HepG2 (cell line): ENCODE measurements around the gene KRT79. TPM values are rescaled to one million over a fixed set of nuclear protein-coding genes. Genes with fewer than 3 reads are reported as not detected.

ENCODE experiments used
- ATAC-seq: fragments of 200-7000 bp; cut with Tn5 transposase; 3 replicates; pipeline ENCODE4 v1.9.1; 2020; ENCODE audit warnings: mild to moderate bottlenecking, moderate library complexity
- BruUV-seq: library from RNA; stranded (reverse); fragments of 400-500 nt; replicated peaks from 2 replicates; lab custom pipeline; 2021; lab: Mats Ljungman, UMichigan
- CTCF ChIA-PET: fragments of 300-600 bp; formaldehyde crosslinking; extraction: SDS; loops from one replicate; lab custom pipeline; 2021; ENCODE audit warnings: low total read pairs, inconsistent platforms, low intra/inter-chr PET ratio; lab: Yijun Ruan, JAX
- POLR2A ChIA-PET: fragments of 350-600 bp; sonication (Branson Sonifier 250); formaldehyde crosslinking; loops from one replicate; lab custom pipeline; 2020; ENCODE audit warnings: antibody characterized with exemption, inconsistent platforms; lab: Yijun Ruan, JAX
- DNase-seq: peaks from one replicate; pipeline ENCODE4 v3.0.0-alpha.2; 2015; ENCODE audit warnings: low spot score
- FAIRE-seq: peaks from 3 replicates; lab custom pipeline; 2011; peaks lifted over from hg19 to GRCh38; lab: Jason Lieb, UNC
- H2AFZ ChIP-seq: one replicate; pipeline ENCODE4 v1.6.1; 2011; ENCODE audit warnings: low read length, inconsistent platforms
- H3K27ac ChIP-seq: fragments of 300-600 bp; 3 replicates; pipeline ENCODE4 v1.8.0; 2011; ENCODE audit warnings: mixed run types, mild to moderate bottlenecking, mixed read lengths, low read length, inconsistent platforms; ENCODE audit not compliant: insufficient read depth; ENCODE audit errors: extremely low read length
- H3K27me3 ChIP-seq, 2 experiments: fragments of 200-600 bp in 1 of 2; 2 replicates in 1 of 2; 3 replicates in 1 of 2; pipeline versions ENCODE4 v1.6.0 to v1.8.0; 2011; ENCODE audit warnings: low read length in 2 of 2, mild to moderate bottlenecking in 2 of 2, moderate library complexity in 2 of 2, inconsistent platforms in 1 of 2; ENCODE audit not compliant: insufficient read depth in 2 of 2, control insufficient read depth in 1 of 2
- H3K36me3 ChIP-seq, 2 experiments: fragments of 200-600 bp in 1 of 2; replicated peaks in 1 of 2; 2 replicates in 1 of 2; 3 replicates in 1 of 2; pipeline versions ENCODE4 v1.5.1 to v1.8.0; 2011; ENCODE audit warnings: low read length in 2 of 2, inconsistent platforms in 1 of 2; ENCODE audit not compliant: insufficient read depth in 2 of 2, control insufficient read depth in 1 of 2
- H3K4me1 ChIP-seq: 2 replicates; pipeline ENCODE4 v1.5.1; 2012; ENCODE audit warnings: low read length, inconsistent platforms; ENCODE audit not compliant: insufficient read depth
- H3K4me2 ChIP-seq: 2 replicates; pipeline ENCODE4 v1.6.0; 2011; ENCODE audit warnings: low read depth, low read length, inconsistent platforms
- H3K4me3 ChIP-seq, 3 experiments: fragments of 200-600 bp in 1 of 3; sonication (generic), shearing (Covaris generic) in 1 of 3; replicated peaks in 1 of 3; 2 replicates each; pipeline ENCODE4 v1.5.1; 2011 to 2016; ENCODE audit warnings: low read length in 3 of 3, inconsistent platforms in 2 of 3, low read depth in 2 of 3, mild to moderate bottlenecking in 2 of 3, control low read depth in 1 of 3, mixed read lengths in 1 of 3; ENCODE audit not compliant: insufficient read depth in 1 of 3
- H3K79me2 ChIP-seq: one replicate; pipeline ENCODE4 v1.6.1; 2011; ENCODE audit warnings: low read length, inconsistent platforms; ENCODE audit not compliant: insufficient read depth
- H3K9ac ChIP-seq: 2 replicates; pipeline ENCODE4 v1.6.0; 2011; ENCODE audit warnings: mild to moderate bottlenecking, low read depth, low read length, inconsistent platforms; ENCODE audit not compliant: insufficient read depth
- H3K9me3 ChIP-seq: 2 replicates; pipeline ENCODE4 v1.5.1; 2012; ENCODE audit warnings: mild to moderate bottlenecking, low read length
- H4K20me1 ChIP-seq: 2 replicates; pipeline ENCODE4 v1.6.0; 2011; ENCODE audit warnings: inconsistent platforms, mild to moderate bottlenecking, low read length, moderate library complexity; ENCODE audit not compliant: insufficient read depth
- ARNT2 ChIP-seq: sonication (generic); formaldehyde crosslinking; IDR thresholded peaks from 2 replicates; pipeline ENCODE4 v1.8.0; 2022; ENCODE audit warnings: mild to moderate bottlenecking, low read depth, missing genetic modification reagents, moderate library complexity
- CBX1 ChIP-seq: IDR thresholded peaks from one replicate; pipeline ENCODE4 v1.6.1; 2016; ENCODE audit warnings: antibody characterized with exemption, low read depth
- DR1 ChIP-seq: sonication (generic); formaldehyde crosslinking; IDR thresholded peaks from 2 replicates; pipeline ENCODE4 v1.8.0; 2021; ENCODE audit warnings: mild to moderate bottlenecking, missing genetic modification reagents, inconsistent platforms
- FOSL1 ChIP-seq: sonication (generic); formaldehyde crosslinking; IDR thresholded peaks from 2 replicates; pipeline ENCODE4 v1.9.0; 2021; ENCODE audit warnings: missing genetic modification reagents, borderline replicate concordance
- FOXO1 ChIP-seq: sonication (generic); formaldehyde crosslinking; IDR thresholded peaks from 2 replicates; pipeline ENCODE4 v1.4.0; 2020; ENCODE audit warnings: missing genetic modification reagents
- GRHL1 ChIP-seq: sonication (generic); formaldehyde crosslinking; conservative IDR thresholded peaks from 2 replicates; pipeline ENCODE4 v1.8.0; 2022; ENCODE audit warnings: missing genetic modification reagents
- KLF11 ChIP-seq: IDR thresholded peaks from 2 replicates; pipeline ENCODE4 v1.6.1; 2016; ENCODE audit warnings: missing compliant biosample characterization
- KLF13 ChIP-seq: sonication (generic); formaldehyde crosslinking; IDR thresholded peaks from 2 replicates; pipeline ENCODE4 v1.4.0; 2020; ENCODE audit warnings: mild to moderate bottlenecking, missing genetic modification reagents
- MLXIP ChIP-seq: sonication (generic); formaldehyde crosslinking; IDR thresholded peaks from 2 replicates; pipeline ENCODE4 v1.9.0; 2021; ENCODE audit warnings: missing genetic modification reagents, borderline replicate concordance
- PHF5A ChIP-seq: IDR thresholded peaks from one replicate; pipeline ENCODE4 v1.6.1; 2018; ENCODE audit warnings: low read depth, missing genetic modification reagents; ENCODE audit not compliant: unreplicated experiment
- SMAD3 ChIP-seq: sonication (generic); formaldehyde crosslinking; IDR thresholded peaks from 2 replicates; pipeline ENCODE4 v1.4.0; 2020; ENCODE audit warnings: missing genetic modification reagents
- SP2 ChIP-seq: sonication (generic); formaldehyde crosslinking; IDR thresholded peaks from 2 replicates; pipeline ENCODE4 v1.5.1; 2020; ENCODE audit warnings: mild to moderate bottlenecking, missing genetic modification reagents
- TOE1 ChIP-seq: sonication (generic); formaldehyde crosslinking; IDR thresholded peaks from 2 replicates; pipeline ENCODE4 v1.4.0; 2020; ENCODE audit warnings: mild to moderate bottlenecking, missing genetic modification reagents
- ZNF44 ChIP-seq: sonication (generic); formaldehyde crosslinking; IDR thresholded peaks from 2 replicates; pipeline ENCODE4 v1.5.1; 2020; ENCODE audit warnings: mild to moderate bottlenecking, missing genetic modification reagents
- ZNF552 ChIP-seq: sonication (generic); formaldehyde crosslinking; IDR thresholded peaks from 2 replicates; pipeline ENCODE4 v1.9.0; 2022; ENCODE audit warnings: missing genetic modification reagents, mild to moderate bottlenecking, borderline replicate concordance
- ZNF572 ChIP-seq: sonication (generic); formaldehyde crosslinking; IDR thresholded peaks from 2 replicates; pipeline ENCODE4 v1.5.1; 2020; ENCODE audit warnings: mild to moderate bottlenecking, missing genetic modification reagents
- ZNF652 ChIP-seq: IDR thresholded peaks from 2 replicates; pipeline ENCODE4 v1.6.1; 2016; ENCODE audit warnings: low read depth, borderline replicate concordance
- ZSCAN29 ChIP-seq: sonication (generic); formaldehyde crosslinking; conservative IDR thresholded peaks from 2 replicates; pipeline ENCODE4 v1.4.0; 2020; ENCODE audit warnings: mild to moderate bottlenecking, missing genetic modification reagents
- WGBS: methylation state at CpG from one replicate; pipeline ENCODE4 v1.1.6; 2017; ENCODE audit warnings: low lambda C conversion rate; 5-methylcytosine and 5-hydroxymethylcytosine counted together
- in situ Hi-C: cut with HindIII; loops from 2 replicates; pipeline ENCODE4 v1.10.0; 2017; ENCODE audit warnings: low pct_unique_long_range_greater_than_20kb; ENCODE audit not compliant: extremely low pct_ligation_motif_present
- intact Hi-C: fragments of 100-400 bp; cut with micrococcal nuclease; formaldehyde crosslinking; loops from one replicate; pipeline ENCODE4 v1.10.0; 2022; ENCODE audit not compliant: unreplicated experiment
- polyA plus RNA-seq, 8 experiments: library from polyadenylated mRNA; depleted of rRNA in 3 of 8; stranded (reverse) in 7 of 8; unstranded in 1 of 8; fragments of >200 nt; fragmentation: Illumina TruSeq in 4 of 8; extraction: Trizol in 4 of 8; gene quantifications; 2 replicates each; pipeline versions ENCODE4 v1.2.1 to v1.2.3, GENCODE V29; 2011 to 2016; ENCODE audit warnings: low read depth in 4 of 8, missing spikeins in 1 of 8, mixed read lengths in 1 of 8; ENCODE audit not compliant: insufficient read depth in 1 of 8
- total RNA-seq, 5 experiments: library from RNA; depleted of rRNA; stranded (reverse); fragments of >200 nt; fragmentation: Illumina TruSeq; extraction: Trizol; gene quantifications; 2 replicates each; pipeline ENCODE4 v1.2.3, GENCODE V29; 2016; ENCODE audit warnings: low read depth in 1 of 5
- TF ChIP-seq, protein P1 (sequence below): sonication (generic); formaldehyde crosslinking; IDR thresholded peaks from 2 replicates; pipeline ENCODE4 v1.4.0; 2020; ENCODE audit warnings: mild to moderate bottlenecking, low read depth, missing genetic modification reagents

The KRT79 gene
- total and polyA plus RNA-seq, 2 of the 13 experiments (the other 11 are each of a cell fraction or from before 2014, with no cell fraction given) = 0.09 TPM; not detected in 1

DNA sequence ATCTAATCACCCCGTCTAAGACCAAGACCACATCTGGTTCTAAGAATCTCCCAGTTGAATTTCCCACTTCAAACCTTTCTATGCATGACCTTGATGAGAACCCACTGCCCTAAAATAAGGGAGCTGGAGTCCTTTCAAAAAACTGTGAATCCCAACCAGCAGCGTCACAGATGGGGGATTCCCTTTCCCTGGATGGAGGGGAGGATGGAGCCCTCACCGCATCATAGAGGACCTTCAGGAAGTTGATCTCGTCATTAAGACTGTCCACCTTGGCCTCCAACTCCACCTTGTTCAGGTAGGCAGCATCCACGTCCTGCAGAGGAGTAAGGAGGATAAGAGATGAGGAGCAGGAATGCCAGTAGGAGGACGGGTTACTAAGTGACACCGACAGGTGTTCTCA is 24.9 kb downstream of the KRT79 start:
- H3K27me3 ChIP-seq = peaks cover 1 to 35% of the 10 kb centered on the region in 2 experiments; a peak in 4 of 5 replicates
- H3K9ac ChIP-seq = no peak overlapping the region
- no peak overlapping the region for H3K4me3 ChIP-seq
- no peaks in the 10 kb centered on the region for H3K79me2 ChIP-seq
- no peak overlapping the region for H3K27ac ChIP-seq
- ATAC-seq = no peak
- intact Hi-C loops (no loop called here), in situ Hi-C loops (no loop called here)
- BruUV-seq = no TSS peak
- ChIA-PET POLR2A (no interaction called here), CTCF (no interaction called here)
- TF ChIP-seq FOXO1 (CRISPR knock-in tag) (no peak), KLF11 (CRISPR knock-in tag) (no peak), FOSL1 (CRISPR knock-in tag) (no peak), SMAD3 (CRISPR knock-in tag) (no peak), SP2 (no peak), ZSCAN29 (no peak), DR1 (CRISPR knock-in tag) (no peak), CBX1 (no peak), ZNF572 (CRISPR knock-in tag) (no peak), MLXIP (no peak), KLF13 (CRISPR knock-in tag) (no peak), GRHL1 (CRISPR knock-in tag) (no peak), ZNF652 (CRISPR knock-in tag) (no peak), PHF5A (CRISPR knock-in tag) (no peak), ARNT2 (CRISPR knock-in tag) (no peak), ZNF552 (CRISPR knock-in tag) (no peak), TOE1 (CRISPR knock-in tag) (no peak), ZNF44 (CRISPR knock-in tag) (no peak)
- TF ChIP-seq, protein P1, sequence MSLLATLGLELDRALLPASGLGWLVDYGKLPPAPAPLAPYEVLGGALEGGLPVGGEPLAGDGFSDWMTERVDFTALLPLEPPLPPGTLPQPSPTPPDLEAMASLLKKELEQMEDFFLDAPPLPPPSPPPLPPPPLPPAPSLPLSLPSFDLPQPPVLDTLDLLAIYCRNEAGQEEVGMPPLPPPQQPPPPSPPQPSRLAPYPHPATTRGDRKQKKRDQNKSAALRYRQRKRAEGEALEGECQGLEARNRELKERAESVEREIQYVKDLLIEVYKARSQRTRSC (CRISPR knock-in tag) = no peak
- no peaks in the 10 kb centered on the region for H4K20me1 ChIP-seq
- no peak overlapping the region for H3K4me2 ChIP-seq
- no peak for FAIRE-seq
- H3K9me3 ChIP-seq = no peaks in the 10 kb centered on the region
- DNase-seq = no peak
- H3K36me3 ChIP-seq = no peaks in the 10 kb centered on the region
- no peaks in the 10 kb centered on the region for H3K4me1 ChIP-seq
- WGBS = 2% methylated on average over 7 of the region's 7 CpGs
- no peak overlapping the region for H2AFZ ChIP-seq
